Choroid plexus epithelial cell (primary cell): ENCODE results near the gene MYO5C.

Experiments
- DNase-seq: peaks from one replicate; pipeline ENCODE4 v3.0.0-alpha.2; 2010; ENCODE audit warnings: low read depth
- H3K4me3 ChIP-seq: 2 replicates; pipeline ENCODE4 v1.5.1; 2011; ENCODE audit warnings: low read depth, mild to moderate bottlenecking, control low read depth, low read length, moderate library complexity
- TF ChIP-seq, protein P1 (sequence below): conservative IDR thresholded peaks from 2 replicates; pipeline ENCODE4 v1.5.1; 2011; ENCODE audit warnings: low read depth, mild to moderate bottlenecking, control low read depth, inconsistent platforms, low read length, moderate library complexity

MYO5C gene

DNA sequence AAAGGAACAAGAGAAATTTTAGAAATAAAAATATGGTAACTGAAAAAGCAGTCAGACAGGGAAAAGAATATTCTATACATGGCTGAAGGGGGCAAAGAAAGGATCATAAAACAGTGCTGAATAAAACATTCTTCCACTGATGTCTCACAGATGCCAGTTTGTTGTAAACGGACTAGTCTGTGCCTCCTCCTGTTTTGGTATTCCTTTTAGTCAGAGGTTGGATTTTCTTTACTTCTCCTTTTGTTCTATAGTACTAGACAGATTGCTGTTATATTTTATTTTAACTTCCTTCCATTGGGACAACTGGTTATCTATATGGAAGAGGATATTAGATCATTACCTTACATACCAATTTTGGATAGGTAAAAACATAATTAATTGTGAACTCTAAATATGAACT lies 88.4 kb downstream of the MYO5C start:
- no peak for DNase-seq
- TF ChIP-seq, protein P1, sequence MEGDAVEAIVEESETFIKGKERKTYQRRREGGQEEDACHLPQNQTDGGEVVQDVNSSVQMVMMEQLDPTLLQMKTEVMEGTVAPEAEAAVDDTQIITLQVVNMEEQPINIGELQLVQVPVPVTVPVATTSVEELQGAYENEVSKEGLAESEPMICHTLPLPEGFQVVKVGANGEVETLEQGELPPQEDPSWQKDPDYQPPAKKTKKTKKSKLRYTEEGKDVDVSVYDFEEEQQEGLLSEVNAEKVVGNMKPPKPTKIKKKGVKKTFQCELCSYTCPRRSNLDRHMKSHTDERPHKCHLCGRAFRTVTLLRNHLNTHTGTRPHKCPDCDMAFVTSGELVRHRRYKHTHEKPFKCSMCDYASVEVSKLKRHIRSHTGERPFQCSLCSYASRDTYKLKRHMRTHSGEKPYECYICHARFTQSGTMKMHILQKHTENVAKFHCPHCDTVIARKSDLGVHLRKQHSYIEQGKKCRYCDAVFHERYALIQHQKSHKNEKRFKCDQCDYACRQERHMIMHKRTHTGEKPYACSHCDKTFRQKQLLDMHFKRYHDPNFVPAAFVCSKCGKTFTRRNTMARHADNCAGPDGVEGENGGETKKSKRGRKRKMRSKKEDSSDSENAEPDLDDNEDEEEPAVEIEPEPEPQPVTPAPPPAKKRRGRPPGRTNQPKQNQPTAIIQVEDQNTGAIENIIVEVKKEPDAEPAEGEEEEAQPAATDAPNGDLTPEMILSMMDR, result no peak
- no peak overlapping the region for H3K4me3 ChIP-seq

DNA sequence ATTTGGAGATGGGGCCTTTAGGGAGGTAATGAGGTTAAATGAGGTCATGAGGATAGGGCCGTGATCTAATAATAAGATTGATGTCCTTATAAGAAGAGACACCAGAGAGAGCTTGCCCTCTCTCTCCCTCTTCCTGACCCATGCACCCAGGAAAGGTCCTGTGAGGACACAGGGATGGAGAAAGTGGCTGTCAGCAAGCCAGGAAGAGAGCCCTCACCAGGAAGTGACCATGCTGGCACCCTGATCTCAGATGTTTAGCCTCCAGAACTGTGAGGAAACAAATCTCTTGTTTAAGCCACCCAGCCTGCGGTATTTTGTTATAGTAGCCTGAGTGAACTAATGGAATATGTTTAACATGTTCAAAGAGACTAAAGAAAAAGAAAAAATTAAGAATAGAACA lies 89.2 kb downstream of the MYO5C start:
- DNase-seq, result no peak
- H3K4me3 ChIP-seq, result no peak overlapping the region
- TF ChIP-seq, protein P1, result no peak

DNA sequence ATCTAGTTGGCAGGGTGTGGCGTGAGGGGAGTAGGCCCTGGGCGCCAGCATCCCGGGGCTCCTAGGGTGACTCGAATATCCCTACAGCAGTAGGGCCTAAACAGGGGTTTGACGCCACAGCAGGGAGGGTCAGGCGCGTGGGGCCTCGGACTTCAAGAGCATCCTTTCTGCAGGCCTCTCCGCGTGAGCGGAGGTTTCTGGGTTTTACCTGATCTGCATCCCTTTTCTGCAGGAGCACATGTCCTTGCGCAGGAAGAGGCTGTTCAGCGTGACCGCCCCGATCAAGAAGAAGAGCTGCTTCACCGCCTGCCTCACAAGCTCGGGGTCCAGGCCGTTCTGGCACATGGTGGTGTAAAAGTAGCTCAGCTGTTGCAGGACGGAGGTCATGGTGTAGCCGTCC lies 90.9 kb downstream of the MYO5C start:
- TF ChIP-seq, protein P1, result no peak
- H3K4me3 ChIP-seq, result no peak overlapping the region
- DNase-seq, result no peak

DNA sequence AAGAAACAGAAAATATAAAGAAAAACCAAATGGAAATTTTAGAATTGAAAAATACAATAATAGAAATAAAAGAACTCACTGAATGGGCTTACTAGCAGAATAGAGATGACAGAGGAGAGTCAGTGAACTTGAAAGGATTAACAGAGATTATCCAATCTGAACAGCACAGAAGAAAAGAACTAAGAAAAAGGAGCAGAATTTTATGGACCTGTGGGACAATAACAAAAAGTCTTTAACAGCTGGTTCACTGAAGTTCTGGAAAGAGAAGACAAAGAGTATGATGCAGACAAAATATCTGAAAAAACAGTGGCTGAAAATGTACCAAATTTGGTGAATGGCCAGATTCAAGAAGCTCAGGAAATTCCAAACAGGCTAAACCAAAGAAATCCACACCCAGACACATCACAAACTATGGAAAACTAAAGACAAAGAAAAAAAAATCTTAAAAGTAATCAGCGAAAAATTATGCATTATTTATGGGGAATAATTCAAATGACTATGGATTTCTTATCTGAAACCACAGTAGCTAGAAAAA lies 94.7 kb downstream of the MYO5C start:
- no peak for DNase-seq
- H3K4me3 ChIP-seq, result no peak overlapping the region

DNA sequence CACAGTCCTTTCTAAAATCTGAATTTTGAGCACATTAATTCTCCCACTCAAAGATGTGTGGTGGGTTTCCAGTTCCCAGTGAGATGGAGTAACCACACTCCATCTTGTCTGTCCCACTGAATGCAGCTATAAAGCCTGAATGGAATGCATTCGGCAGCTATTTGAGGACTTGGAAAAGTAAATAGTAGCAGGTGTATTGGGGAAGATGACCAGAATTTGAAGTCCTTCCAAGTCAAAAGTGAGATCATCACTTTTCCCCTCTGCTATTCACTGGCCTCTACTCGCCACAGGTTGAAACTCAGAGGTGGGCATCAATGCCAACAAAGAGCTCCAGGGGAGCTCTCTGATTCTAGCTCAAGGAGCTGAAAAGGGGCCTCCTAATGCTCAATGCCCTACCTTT lies 96.3 kb downstream of the MYO5C start:
- TF ChIP-seq, protein P1, result no peak
- H3K4me3 ChIP-seq, result no peak overlapping the region
- no peak for DNase-seq

More for the DNA sequence above, 94.7 kb downstream of the MYO5C start:
- TF ChIP-seq, protein P1, result no peak

DNA sequence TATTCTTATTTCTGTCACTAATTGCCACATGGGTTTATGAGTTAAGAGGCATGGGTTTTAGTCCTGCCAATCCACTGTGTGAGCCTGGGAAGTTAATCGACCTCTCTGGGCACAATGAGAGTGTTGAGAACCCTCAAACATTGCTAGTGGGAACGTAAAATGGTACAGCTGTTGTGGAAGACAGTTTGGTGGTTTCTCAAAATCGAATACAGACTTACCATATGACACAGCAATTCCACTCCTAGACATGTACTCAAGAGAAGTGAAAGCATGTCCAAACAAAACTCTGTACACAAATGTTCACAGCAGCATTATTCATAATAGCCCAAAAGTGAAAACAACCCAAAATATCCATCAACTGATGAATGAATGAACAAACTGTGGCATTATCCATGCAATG lies 98.7 kb downstream of the MYO5C start:
- no peak overlapping the region for H3K4me3 ChIP-seq
- no peak for DNase-seq
- TF ChIP-seq, protein P1, result no peak

DNA sequence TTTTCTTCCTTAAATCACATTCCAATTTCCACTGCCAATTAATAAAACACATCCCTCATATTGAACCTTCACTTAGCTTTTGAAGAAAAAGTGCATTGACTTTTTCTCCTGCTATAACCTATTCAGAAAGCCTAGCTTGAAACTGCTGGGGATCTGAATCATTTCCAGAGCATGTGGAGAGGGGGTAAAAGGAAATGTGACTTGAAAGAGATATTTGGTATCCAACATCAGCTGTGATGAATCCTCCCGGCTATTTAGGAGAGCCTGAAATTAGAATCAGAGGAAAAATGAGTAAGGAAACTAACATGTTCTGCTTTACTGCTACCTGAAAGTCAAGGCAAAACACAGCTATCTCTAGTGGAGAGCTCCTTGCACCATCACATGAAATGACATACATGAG lies 101.8 kb downstream of the MYO5C start:
- no peak for DNase-seq
- TF ChIP-seq, protein P1, result no peak
- no peak overlapping the region for H3K4me3 ChIP-seq
